GM23338 (cell line): ENCODE measurements around the gene DYNLT2. TPM values are rescaled to one million over a fixed set of nuclear protein-coding genes. Genes with fewer than 3 reads are reported as not detected.

Experiments used
- ATAC-seq: fragments of 200-7000 bp; cut with Tn5 transposase; 3 replicates; pipeline ENCODE4 v1.9.1; 2020
- DNase-seq: peaks from one replicate; pipeline ENCODE4 v3.0.0-alpha.2; 2015; ENCODE audit warnings: low spot score
- H2AFZ ChIP-seq: fragments of 200-600 bp; sonication (generic); 2 replicates; pipeline ENCODE4 v1.8.0; 2016; ENCODE audit warnings: antibody characterized with exemption, mild to moderate bottlenecking, moderate library complexity
- H3F3A ChIP-seq: fragments of 200-600 bp; sonication (generic); replicated peaks from 2 replicates; pipeline ENCODE4 v1.8.0; 2017; ENCODE audit warnings: antibody characterized with exemption, mixed run types, low read depth
- H3K27ac ChIP-seq: fragments of 200-600 bp; sonication (generic); 2 replicates; pipeline ENCODE4 v1.6.1; 2016; ENCODE audit warnings: low read depth
- H3K27me3 ChIP-seq: fragments of 200-600 bp; sonication (generic); 2 replicates; pipeline ENCODE4 v1.8.0; 2016; ENCODE audit warnings: mild to moderate bottlenecking, mixed run types, moderate library complexity; ENCODE audit not compliant: insufficient read depth
- H3K36me3 ChIP-seq: fragments of 200-600 bp; sonication (generic); 2 replicates; pipeline ENCODE4 v1.8.0; 2016; ENCODE audit warnings: mild to moderate bottlenecking; ENCODE audit not compliant: insufficient read depth
- H3K4me1 ChIP-seq: fragments of 200-600 bp; sonication (generic); 2 replicates; pipeline ENCODE4 v1.8.0; 2016; ENCODE audit warnings: mild to moderate bottlenecking, moderate library complexity; ENCODE audit not compliant: insufficient read depth
- H3K4me2 ChIP-seq: fragments of 200-600 bp; sonication (generic); 2 replicates; pipeline ENCODE4 v1.7.1; 2017; ENCODE audit warnings: mixed run types
- H3K4me3 ChIP-seq: fragments of 200-600 bp; sonication (generic); 2 replicates; pipeline ENCODE4 v1.6.1; 2016; ENCODE audit warnings: mixed run types
- H3K79me2 ChIP-seq: fragments of 200-600 bp; sonication (generic); replicated peaks from 2 replicates; pipeline ENCODE4 v1.8.0; 2017; ENCODE audit warnings: mild to moderate bottlenecking; ENCODE audit not compliant: insufficient read depth
- H3K9me2 ChIP-seq: fragments of 200-600 bp; sonication (generic); 2 replicates; pipeline ENCODE4 v1.8.0; 2017; ENCODE audit not compliant: insufficient read depth
- H4K20me1 ChIP-seq: fragments of 200-600 bp; sonication (generic); replicated peaks from 2 replicates; pipeline ENCODE4 v1.8.0; 2017; ENCODE audit warnings: mild to moderate bottlenecking; ENCODE audit not compliant: insufficient read depth
- H3K27ac Mint-ChIP-seq: 2 replicates; pipeline ENCODE4 v1.8.0; 2020; ENCODE audit warnings: inconsistent platforms, mild to moderate bottlenecking, moderate library complexity, mixed read lengths
- H3K27me3 Mint-ChIP-seq: 3 replicates; pipeline ENCODE4 v1.8.0; 2022; ENCODE audit warnings: low read depth, mild to moderate bottlenecking, moderate library complexity, mixed read lengths, inconsistent platforms; ENCODE audit not compliant: insufficient read depth, poor library complexity
- H3K36me3 Mint-ChIP-seq: 3 replicates; pipeline ENCODE4 v1.8.0; 2021; ENCODE audit warnings: low read depth, mild to moderate bottlenecking, inconsistent platforms, moderate library complexity, mixed read lengths
- H3K4me1 Mint-ChIP-seq: 3 replicates; pipeline ENCODE4 v1.8.0; 2020; ENCODE audit warnings: mild to moderate bottlenecking, inconsistent platforms, mixed read lengths
- H3K4me3 Mint-ChIP-seq: 3 replicates; pipeline ENCODE4 v1.8.0; 2021; ENCODE audit warnings: moderate library complexity, mild to moderate bottlenecking, inconsistent platforms, mixed read lengths
- H3K9me3 Mint-ChIP-seq: 3 replicates; pipeline ENCODE4 v1.8.0; 2020; ENCODE audit warnings: moderate library complexity, mild to moderate bottlenecking, inconsistent platforms, mixed read lengths
- CREB1 ChIP-seq: fragments of 250-450 bp; sonication (Bioruptor Pico); IDR thresholded peaks from 2 replicates; pipeline ENCODE4 v1.5.0; 2020; ENCODE audit warnings: low read depth, mild to moderate bottlenecking, moderate library complexity
- EZH2 ChIP-seq: fragments of 200-600 bp; sonication (generic); IDR thresholded peaks from one replicate; pipeline ENCODE4 v1.8.0; 2017; ENCODE audit warnings: antibody characterized with exemption, mild to moderate bottlenecking, low read depth; ENCODE audit not compliant: unreplicated experiment
- EZH2phosphoT487 ChIP-seq: fragments of 200-600 bp; sonication (generic); IDR thresholded peaks from one replicate; pipeline ENCODE4 v1.8.1; 2018; ENCODE audit warnings: antibody characterized with exemption; ENCODE audit not compliant: unreplicated experiment
- JUNB ChIP-seq: IDR thresholded peaks from one replicate; pipeline ENCODE4 v1.6.1; 2016; ENCODE audit warnings: antibody characterized with exemption; ENCODE audit not compliant: unreplicated experiment
- NANOG ChIP-seq: IDR thresholded peaks from 2 replicates; pipeline ENCODE4 v1.6.1; 2016; ENCODE audit warnings: antibody characterized with exemption, borderline replicate concordance
- POLR2AphosphoS5 ChIP-seq: IDR thresholded peaks from 2 replicates; pipeline ENCODE4 v1.6.1; 2016; ENCODE audit warnings: antibody characterized with exemption, low read depth
- REST ChIP-seq: IDR thresholded peaks from one replicate; pipeline ENCODE4 v1.6.1; 2018; ENCODE audit warnings: antibody characterized with exemption; ENCODE audit not compliant: unreplicated experiment
- STAT1 ChIP-seq: IDR thresholded peaks from one replicate; pipeline ENCODE4 v1.6.1; 2016; ENCODE audit warnings: antibody characterized with exemption; ENCODE audit not compliant: unreplicated experiment
- ZNF114 ChIP-seq: fragments of 250-450 bp; sonication (Bioruptor Pico); IDR thresholded peaks from 2 replicates; pipeline ENCODE4 v1.5.0; 2020; ENCODE audit warnings: mild to moderate bottlenecking, moderate library complexity
- ZNF331 ChIP-seq: fragments of 250-450 bp; sonication (Bioruptor Pico); IDR thresholded peaks from 2 replicates; pipeline ENCODE4 v1.5.0; 2020; ENCODE audit warnings: low read depth, mild to moderate bottlenecking, moderate library complexity
- ZNF462 ChIP-seq: fragments of 250-450 bp; sonication (Bioruptor Pico); IDR thresholded peaks from 2 replicates; pipeline ENCODE4 v1.5.0; 2020; ENCODE audit warnings: mild to moderate bottlenecking, moderate library complexity
- polyA plus RNA-seq: library from polyadenylated mRNA; unstranded; fragments of >200 nt; fragmentation: Nextera tagmentation; extraction: Ambion mirVana; gene quantifications from 2 replicates; pipeline ENCODE4 v1.2.1, GENCODE V29; 2016
- total RNA-seq: library from RNA; depleted of rRNA; stranded (reverse); fragments of >200 nt; shearing (Covaris generic); gene quantifications from 2 replicates; pipeline ENCODE4 v1.2.3, GENCODE V29; 2014
- TF ChIP-seq, protein P1 (sequence below): IDR thresholded peaks from 2 replicates; pipeline ENCODE4 v1.6.1; 2016; ENCODE audit warnings: antibody characterized with exemption
- TF ChIP-seq, protein P2 (sequence below), 2 experiments: fragments of 200-600 bp in 1 of 2; sonication (generic) in 1 of 2; conservative IDR thresholded peaks; 2 replicates each; pipeline versions ENCODE4 v1.5.1 to v1.6.1; 2016 to 2017; ENCODE audit warnings: antibody characterized with exemption in 2 of 2, low read depth in 2 of 2, mild to moderate bottlenecking in 2 of 2, moderate library complexity in 1 of 2

Gene DYNLT2
- total and polyA plus RNA-seq, 2 experiments from 2014 or later: 2.8 to 4.4 TPM

- Histone ChIP-seq H3K4me2 (peak overlapping the region; percentile 89), H3K27me3 (no peaks in the 10 kb centered on the region), H3F3A (no peaks in the 10 kb centered on the region), H2AFZ (no peak overlapping the region), H3K4me3 (peak overlapping the region; percentile 92), H3K9me2 (no peaks in the 10 kb centered on the region), H3K4me1 (peaks cover 17% of the 10 kb centered on the region), H3K79me2 (peaks cover 77% of the 10 kb centered on the region), H3K36me3 (no peaks in the 10 kb centered on the region), H3K27ac (no peak overlapping the region), H4K20me1 (peaks cover 10% of the 10 kb centered on the region)
- DNase-seq (peak; percentile 38), ATAC-seq (no peak)
- Mint-ChIP-seq H3K27me3 (no peaks in the 10 kb centered on the region), H3K9me3 (peaks cover 8% of the 10 kb centered on the region; the same call in 1 of the 3 replicates), H3K4me1 (peaks cover 27% of the 10 kb centered on the region), H3K36me3 (peaks cover 45% of the 10 kb centered on the region), H3K27ac (peak overlapping the region; percentile 67; the same call in 1 of the 2 replicates), H3K4me3 (peak overlapping the region; percentile 95)
- no peak for TF ChIP-seq CREB1
- TF ChIP-seq, protein P1, sequence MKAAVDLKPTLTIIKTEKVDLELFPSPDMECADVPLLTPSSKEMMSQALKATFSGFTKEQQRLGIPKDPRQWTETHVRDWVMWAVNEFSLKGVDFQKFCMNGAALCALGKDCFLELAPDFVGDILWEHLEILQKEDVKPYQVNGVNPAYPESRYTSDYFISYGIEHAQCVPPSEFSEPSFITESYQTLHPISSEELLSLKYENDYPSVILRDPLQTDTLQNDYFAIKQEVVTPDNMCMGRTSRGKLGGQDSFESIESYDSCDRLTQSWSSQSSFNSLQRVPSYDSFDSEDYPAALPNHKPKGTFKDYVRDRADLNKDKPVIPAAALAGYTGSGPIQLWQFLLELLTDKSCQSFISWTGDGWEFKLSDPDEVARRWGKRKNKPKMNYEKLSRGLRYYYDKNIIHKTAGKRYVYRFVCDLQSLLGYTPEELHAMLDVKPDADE: no peak
- no peak for TF ChIP-seq ZNF331 (CRISPR knock-in tag)
- no peak for TF ChIP-seq STAT1
- TF ChIP-seq, protein P2, sequence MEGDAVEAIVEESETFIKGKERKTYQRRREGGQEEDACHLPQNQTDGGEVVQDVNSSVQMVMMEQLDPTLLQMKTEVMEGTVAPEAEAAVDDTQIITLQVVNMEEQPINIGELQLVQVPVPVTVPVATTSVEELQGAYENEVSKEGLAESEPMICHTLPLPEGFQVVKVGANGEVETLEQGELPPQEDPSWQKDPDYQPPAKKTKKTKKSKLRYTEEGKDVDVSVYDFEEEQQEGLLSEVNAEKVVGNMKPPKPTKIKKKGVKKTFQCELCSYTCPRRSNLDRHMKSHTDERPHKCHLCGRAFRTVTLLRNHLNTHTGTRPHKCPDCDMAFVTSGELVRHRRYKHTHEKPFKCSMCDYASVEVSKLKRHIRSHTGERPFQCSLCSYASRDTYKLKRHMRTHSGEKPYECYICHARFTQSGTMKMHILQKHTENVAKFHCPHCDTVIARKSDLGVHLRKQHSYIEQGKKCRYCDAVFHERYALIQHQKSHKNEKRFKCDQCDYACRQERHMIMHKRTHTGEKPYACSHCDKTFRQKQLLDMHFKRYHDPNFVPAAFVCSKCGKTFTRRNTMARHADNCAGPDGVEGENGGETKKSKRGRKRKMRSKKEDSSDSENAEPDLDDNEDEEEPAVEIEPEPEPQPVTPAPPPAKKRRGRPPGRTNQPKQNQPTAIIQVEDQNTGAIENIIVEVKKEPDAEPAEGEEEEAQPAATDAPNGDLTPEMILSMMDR (conservative IDR thresholded peaks at IDR 0.05; ENCODE audit: low read depth in 2 of 2): no peak
- no peak for TF ChIP-seq POLR2AphosphoS5
- no peak for TF ChIP-seq REST
- no peak for TF ChIP-seq NANOG
- no peak for TF ChIP-seq ZNF462 (CRISPR knock-in tag)
- TF ChIP-seq ZNF114 (CRISPR knock-in tag): no peak
- TF ChIP-seq EZH2phosphoT487: no peak
- TF ChIP-seq JUNB: no peak
- no peak for TF ChIP-seq EZH2
These were observed 51.1 kb downstream of the DYNLT2 start for GRCh38 chr6:169700296-169700695.
